ENCODE data around the gene SYNGR2.

The SYNGR2 gene

GRCh38 chr17:78133179-78133951, 35.0 kb upstream of the SYNGR2 start (continued):
- TF ChIP-seq ZNF518A (tag by site-specific recombination; conservative IDR thresholded peaks at IDR 0.05; ENCODE audit: low read depth) = no peak

GRCh38 chr17:78133971-78134898, 34.1 kb upstream of the SYNGR2 start:
- Histone ChIP-seq H3K9me3 (ENCODE audit: control insufficient read depth, insufficient read depth, low read depth, low read length) (no peaks in the 10 kb centered on the region), H3K4me1 (ENCODE audit: control insufficient read depth, insufficient read depth, low read length) (no peaks in the 10 kb centered on the region), H3K36me3 (ENCODE audit: control insufficient read depth in 2 of 2, insufficient read depth in 1 of 2, low read length in 2 of 2) (no peaks in the 10 kb centered on the region), H3K27ac (ENCODE audit: extremely low read depth, low read depth, low read length) (no peak overlapping the region), H3K4me3 (ENCODE audit: low read depth, low read length) (no peak overlapping the region)
- ChIA-PET POLR2A (interaction anchor here (1.1 to 1.9 kb wide), 3 partner anchors 52 to 176 kb away, joined by 3 to 6 read pairs (median 4); partner anchors contain the start of genes AFMID, TK1 and TNRC6C), CTCF (interaction anchor here (0.7 to 2.8 kb wide), 24 partner anchors 10 to 793 kb away, joined by 3 to 15 read pairs (median 4); no protein-coding TSS in a partner anchor)
- no peak for TF ChIP-seq ZNF423 (tag by site-specific recombination; IDR thresholded peaks at IDR 0.05)
- peak; percentile 41; the same call in 1 of the 2 replicates for TF ChIP-seq GLIS2 (tag by site-specific recombination; IDR thresholded peaks at IDR 0.05)
- TF ChIP-seq ZNF837 (tag by site-specific recombination; IDR thresholded peaks at IDR 0.05) = no peak
- TF ChIP-seq ZNF791 (tag by site-specific recombination; IDR thresholded peaks at IDR 0.05) = no peak
- no peak for TF ChIP-seq TCF7L2 (IDR thresholded peaks at IDR 0.05; ENCODE audit: borderline replicate concordance, low read depth, low read length)
- TF ChIP-seq ZNF558 (tag by site-specific recombination; IDR thresholded peaks at IDR 0.05) = no peak
- TF ChIP-seq ZFHX2 (tag by site-specific recombination; conservative IDR thresholded peaks at IDR 0.05) = peak; percentile 21; the same call in 1 of the 2 replicates
- 0 out of 2 replicates have a peak, but pooled peaks have one; percentile 40 for TF ChIP-seq PBX3 (CRISPR knock-in tag; IDR thresholded peaks at IDR 0.05)
- TF ChIP-seq GLIS1 (tag by site-specific recombination; IDR thresholded peaks at IDR 0.05) = 0 out of 2 replicates have a peak, but pooled peaks have one; percentile 10
- TF ChIP-seq ZIC2 (tag by site-specific recombination; IDR thresholded peaks at IDR 0.05) = peak; percentile 80
- TF ChIP-seq ZNF629 (tag by site-specific recombination; IDR thresholded peaks at IDR 0.05) = no peak
- no peak for TF ChIP-seq ZNF23 (tag by site-specific recombination; IDR thresholded peaks at IDR 0.05; ENCODE audit: borderline replicate concordance)
- TF ChIP-seq ZNF18 (tag by site-specific recombination; IDR thresholded peaks at IDR 0.05) = peak; percentile 30; the same call in 1 of the 2 replicates
- TF ChIP-seq ZNF768 (tag by site-specific recombination; IDR thresholded peaks at IDR 0.05) = no peak
- TF ChIP-seq SP2 (tag by site-specific recombination; IDR thresholded peaks at IDR 0.05) = 0 out of 2 replicates have a peak, but pooled peaks have one; percentile 14
- TF ChIP-seq ZNF529 (tag by site-specific recombination; IDR thresholded peaks at IDR 0.05; ENCODE audit: insufficient replicate concordance) = no peak
- TF ChIP-seq HOXA7 (CRISPR knock-in tag; IDR thresholded peaks at IDR 0.05; ENCODE audit: borderline replicate concordance) = no peak
- TF ChIP-seq ZNF10 (tag by site-specific recombination; IDR thresholded peaks at IDR 0.05) = no peak
- no peak for TF ChIP-seq ZBTB6 (tag by site-specific recombination; IDR thresholded peaks at IDR 0.05)
- TF ChIP-seq ZNF202 (tag by site-specific recombination; IDR thresholded peaks at IDR 0.05; ENCODE audit: borderline replicate concordance) = no peak
- no peak for TF ChIP-seq ZNF155 (tag by site-specific recombination; IDR thresholded peaks at IDR 0.05)
- peak; percentile 47 for TF ChIP-seq ZNF654 (tag by site-specific recombination; IDR thresholded peaks at IDR 0.05; ENCODE audit: low read depth)
- no peak for TF ChIP-seq ZNF366 (tag by site-specific recombination; conservative IDR thresholded peaks at IDR 0.05)
- TF ChIP-seq ZNF335 (tag by site-specific recombination; conservative IDR thresholded peaks at IDR 0.05) = no peak
- TF ChIP-seq ZNF623 (tag by site-specific recombination; IDR thresholded peaks at IDR 0.05) = no peak

Measured in HEK293 (cell line).